ENCODE results near the gene NDUFB1. TPM values are rescaled to one million over a fixed set of nuclear protein-coding genes. Genes with fewer than 3 reads are reported as not detected.

Gene NDUFB1
- total RNA-seq (100 to 1,000 TPM in 3 of 7 donors, 10 to 100 TPM in 4; 76.7 to 481 (median 87.4) TPM), polyA plus RNA-seq (100 to 1,000 TPM; 302 to 369 TPM)
- long read RNA-seq, donor 1, partial matches to known transcripts, result 0 of 6 reads
- long read RNA-seq, donor 1, other reads (novel, unspliced or antisense), result 2 of 6 reads
- long read RNA-seq, donor 2, transcript NDUFB1-203 (2 exons, 1,333 nt), result minor isoform, 25 of 150 reads
- long read RNA-seq, donor 2, transcript NDUFB1-202 (4 exons, 454 nt), result minor isoform, 5 of 150 reads
- long read RNA-seq, donor 2, transcript NDUFB1-201 (3 exons, 528 nt), result major isoform, 115 of 150 reads
- long read RNA-seq, donor 2, partial matches to known transcripts, result 5 of 150 reads
- long read RNA-seq, donor 2, other reads (novel, unspliced or antisense), result 0 of 150 reads
- long read RNA-seq, donor 3, transcript NDUFB1-201 (3 exons, 528 nt), result major isoform, 88 of 91 reads
- long read RNA-seq, donor 3, partial matches to known transcripts, result 0 of 91 reads
- long read RNA-seq, donor 3, other reads (novel, unspliced or antisense), result 2 of 91 reads

DNA sequence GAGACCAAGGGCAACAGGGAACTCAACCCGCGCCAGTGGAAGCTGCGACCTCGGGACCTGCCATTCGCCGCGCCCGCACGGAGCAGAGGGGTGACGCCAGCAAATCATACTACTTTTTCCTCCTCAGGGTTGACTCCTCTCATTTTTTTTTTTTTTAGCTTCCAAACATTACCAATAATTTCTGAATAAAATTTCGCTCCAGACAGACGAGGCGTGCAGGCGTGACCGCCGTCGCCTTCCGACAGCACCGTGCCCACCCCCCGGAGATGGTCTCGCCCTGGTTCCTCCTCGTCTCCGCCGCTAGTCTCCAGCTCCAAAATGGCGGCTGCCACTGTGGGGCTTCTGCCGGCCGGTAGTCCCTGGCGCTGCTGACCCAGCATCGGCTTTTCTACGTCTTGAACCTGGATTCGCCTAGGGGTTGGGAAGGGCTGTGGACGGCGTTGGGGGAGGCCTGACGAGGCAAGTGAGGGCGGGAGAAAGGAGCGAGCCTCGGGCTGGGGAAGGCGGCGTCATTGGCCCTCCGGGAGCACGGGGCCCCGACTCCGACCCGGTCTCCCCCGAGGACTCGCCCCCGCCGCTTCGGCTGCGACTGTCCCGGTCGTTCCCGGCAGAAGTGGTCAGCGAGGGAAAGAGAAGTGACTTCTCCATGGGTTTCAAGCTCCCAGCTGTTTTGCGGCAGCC lies at the start of gene NDUFB1, which contains the start of gene CPSF2:
Gene NDUFB1 (minus strand): TSS at position 37 of the 681 bp plus-strand sequence. CDS start 4,069 bp downstream, outside the sequence.
Gene CPSF2 (plus strand): TSS at position 300 of the 681 bp plus-strand sequence. CDS start 9,016 bp downstream, outside the sequence.
- DNase-seq, result peak; percentile 81 to 89 (median 84)
- TF ChIP-seq, protein P1, sequence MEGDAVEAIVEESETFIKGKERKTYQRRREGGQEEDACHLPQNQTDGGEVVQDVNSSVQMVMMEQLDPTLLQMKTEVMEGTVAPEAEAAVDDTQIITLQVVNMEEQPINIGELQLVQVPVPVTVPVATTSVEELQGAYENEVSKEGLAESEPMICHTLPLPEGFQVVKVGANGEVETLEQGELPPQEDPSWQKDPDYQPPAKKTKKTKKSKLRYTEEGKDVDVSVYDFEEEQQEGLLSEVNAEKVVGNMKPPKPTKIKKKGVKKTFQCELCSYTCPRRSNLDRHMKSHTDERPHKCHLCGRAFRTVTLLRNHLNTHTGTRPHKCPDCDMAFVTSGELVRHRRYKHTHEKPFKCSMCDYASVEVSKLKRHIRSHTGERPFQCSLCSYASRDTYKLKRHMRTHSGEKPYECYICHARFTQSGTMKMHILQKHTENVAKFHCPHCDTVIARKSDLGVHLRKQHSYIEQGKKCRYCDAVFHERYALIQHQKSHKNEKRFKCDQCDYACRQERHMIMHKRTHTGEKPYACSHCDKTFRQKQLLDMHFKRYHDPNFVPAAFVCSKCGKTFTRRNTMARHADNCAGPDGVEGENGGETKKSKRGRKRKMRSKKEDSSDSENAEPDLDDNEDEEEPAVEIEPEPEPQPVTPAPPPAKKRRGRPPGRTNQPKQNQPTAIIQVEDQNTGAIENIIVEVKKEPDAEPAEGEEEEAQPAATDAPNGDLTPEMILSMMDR (IDR thresholded peaks at IDR 0.05), result peak; percentile 16 to 29 (median 22)
- TF ChIP-seq POLR2A (IDR thresholded peaks at IDR 0.05) (peak; percentile 35), EP300 (IDR thresholded peaks at IDR 0.05) (no peak)
- no peaks in the 10 kb centered on the region for H3K27me3 ChIP-seq
- intact Hi-C loops (cut with DNase I), result no loop called here
- H3K4me1 ChIP-seq (ENCODE audit: insufficient read depth), result peaks cover 11% of the 10 kb centered on the region
- H3K9me3 ChIP-seq, result no peaks in the 10 kb centered on the region
- H3K36me3 ChIP-seq, result no peaks in the 10 kb centered on the region
- H3K4me3 ChIP-seq, result peak within 1 kb of the TSS; percentile 85
- H3K27ac ChIP-seq, result peak within 1 kb of the TSS; percentile 70 to 87
- WGBS, 3 donors, result 0 to 1% (median 0%) methylated on average over 54 to 55 of the region's 55 CpGs

DNA sequence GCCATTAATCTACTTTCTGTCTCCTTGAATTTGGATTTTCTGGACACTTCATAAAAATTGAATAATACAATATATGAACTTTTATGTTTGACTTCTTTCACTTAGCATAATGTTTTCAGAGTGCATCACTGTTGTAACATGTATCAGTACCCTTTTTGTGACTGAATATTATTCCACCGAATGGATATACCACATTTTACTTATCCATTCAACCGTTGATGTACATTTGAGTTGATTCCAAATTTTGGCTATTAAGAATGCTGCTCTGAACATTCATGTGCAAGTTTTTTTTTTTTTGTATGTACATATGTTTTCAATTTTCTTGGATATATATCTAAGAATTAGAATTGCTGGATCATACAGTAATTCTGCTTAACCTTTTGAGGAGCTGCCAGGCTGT lies 43.5 kb upstream of the NDUFB1 start:
- Histone ChIP-seq H3K27ac (no peak overlapping the region), H3K36me3 (no peaks in the 10 kb centered on the region)

DNA sequence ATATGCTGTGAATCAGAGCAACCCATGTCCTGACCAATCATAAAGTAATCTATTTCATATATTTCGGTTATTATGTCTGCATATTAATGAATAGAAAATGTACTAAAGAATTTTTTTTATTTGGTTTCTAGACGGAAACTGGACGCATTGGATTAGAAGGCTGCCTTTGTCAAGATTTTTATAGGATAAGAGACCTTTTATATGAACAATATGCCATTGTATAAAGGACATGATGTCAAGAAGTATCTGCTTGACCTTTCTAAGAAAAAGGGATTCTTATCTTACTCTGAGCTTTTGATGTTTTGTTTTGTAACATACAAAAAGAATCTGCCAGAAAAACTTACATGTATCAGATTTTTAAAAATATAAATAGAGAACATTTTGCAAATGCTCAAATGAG lies 40.0 kb upstream of the NDUFB1 start:
- no peaks in the 10 kb centered on the region for H3K36me3 ChIP-seq
- H3K4me3 ChIP-seq, result no peak overlapping the region
- intact Hi-C loops (cut with DNase I), result no loop called here
- no peaks in the 10 kb centered on the region for H3K27me3 ChIP-seq
- peaks cover 1% of the 10 kb centered on the region for H3K4me1 ChIP-seq (ENCODE audit: insufficient read depth)
- TF ChIP-seq, protein P1 (IDR thresholded peaks at IDR 0.05), result no peak
- no peak for TF ChIP-seq POLR2A (IDR thresholded peaks at IDR 0.05)
- TF ChIP-seq EP300 (IDR thresholded peaks at IDR 0.05), result no peak
- 86 to 90% (median 86%) methylated on average over 3 of the region's 3 CpGs for WGBS, 3 donors
- H3K9me3 ChIP-seq, result no peaks in the 10 kb centered on the region
- H3K27ac ChIP-seq, result no peak overlapping the region
- no peak for DNase-seq

More for the DNA sequence above, 43.5 kb upstream of the NDUFB1 start:
- 95 to 99% (median 98%) methylated on average over 2 of the region's 2 CpGs for WGBS, 3 donors
- no peak for DNase-seq
- Histone ChIP-seq H3K4me1 (ENCODE audit: insufficient read depth) (peaks cover 1% of the 10 kb centered on the region), H3K27me3 (no peaks in the 10 kb centered on the region), H3K4me3 (no peak overlapping the region), H3K9me3 (no peaks in the 10 kb centered on the region)
- TF ChIP-seq EP300 (IDR thresholded peaks at IDR 0.05) (no peak), POLR2A (IDR thresholded peaks at IDR 0.05) (no peak)
- TF ChIP-seq, protein P1 (IDR thresholded peaks at IDR 0.05), result no peak
- intact Hi-C loops (cut with DNase I), result no loop called here

- no peaks in the 10 kb centered on the region for H3K27me3 ChIP-seq
- H3K9me3 ChIP-seq, result no peaks in the 10 kb centered on the region
- no peaks in the 10 kb centered on the region for H3K36me3 ChIP-seq
- 26 to 54% (median 49%) methylated on average over 4 of the region's 4 CpGs for WGBS, 3 donors
- DNase-seq, result peak in 1 of 5 donors; percentile 34
- no peak for TF ChIP-seq POLR2A (IDR thresholded peaks at IDR 0.05)
- no peak for TF ChIP-seq EP300 (IDR thresholded peaks at IDR 0.05)
- TF ChIP-seq, protein P1 (IDR thresholded peaks at IDR 0.05), result no peak
- intact Hi-C loops (cut with DNase I), result no loop called here
- H3K27ac ChIP-seq, result no peak overlapping the region
- H3K4me3 ChIP-seq, result no peak overlapping the region
- H3K4me1 ChIP-seq (ENCODE audit: insufficient read depth), result peaks cover 1% of the 10 kb centered on the region
Observed at GRCh38 chr14:92160619-92161018, 39.1 kb upstream of the NDUFB1 start.
